Heart right ventricle (tissue), 16 donors: ENCODE results near the gene ULK1. TPM values are rescaled to one million over a fixed set of nuclear protein-coding genes. Genes with fewer than 3 reads are reported as not detected.

ENCODE experiments used
- ATAC-seq, 8 donors: fragments of 200-7000 bp; cut with Tn5 transposase; one replicate each; pipeline ENCODE4 v1.9.1; 2020; ENCODE audit warnings: mild to moderate bottlenecking in 8 of 8, moderate library complexity in 8 of 8, moderate number of reproducible peaks in 1 of 8
- DNase-seq, 2 donors: peaks; one replicate each; pipeline ENCODE4 v3.0.0-alpha.2; 2020
- H3K27ac ChIP-seq, 10 donors: fragments of 200-600 bp; sonication (generic) in 2 of 10; one replicate each; pipeline versions ENCODE4 v1.5.0 to v1.8.0; 2020 to 2022; ENCODE audit warnings: mild to moderate bottlenecking in 3 of 10
- H3K27me3 ChIP-seq, 7 donors: fragments of 200-600 bp; one replicate each; pipeline ENCODE4 v1.8.0; 2021 to 2022; ENCODE audit warnings: mild to moderate bottlenecking in 2 of 7
- H3K36me3 ChIP-seq, 9 donors: fragments of 200-600 bp; sonication (generic) in 1 of 9; one replicate each; pipeline versions ENCODE4 v1.5.0 to v1.8.0; 2020 to 2022; ENCODE audit warnings: mild to moderate bottlenecking in 2 of 9
- H3K4me1 ChIP-seq, 9 donors: fragments of 200-600 bp; sonication (generic) in 1 of 9; one replicate each; pipeline versions ENCODE4 v1.5.0 to v1.8.0; 2020 to 2022; ENCODE audit warnings: mild to moderate bottlenecking in 4 of 9
- H3K4me3 ChIP-seq, 10 donors: fragments of 200-600 bp; sonication (generic) in 2 of 10; one replicate each; pipeline versions ENCODE4 v1.5.0 to v1.8.0; 2020 to 2022; ENCODE audit warnings: mild to moderate bottlenecking in 7 of 10, moderate library complexity in 2 of 10
- H3K9me3 ChIP-seq, 11 donors: fragments of 200-600 bp in 10 of 11; sonication (generic) in 2 of 11; one replicate each; pipeline versions ENCODE4 v1.5.0 to v1.8.0; 2013 to 2022; ENCODE audit warnings: mild to moderate bottlenecking in 2 of 11, control low read depth in 1 of 11, moderate library complexity in 1 of 11
- CTCF ChIP-seq, 9 donors: fragments of 200-600 bp; sonication (generic) in 2 of 9; IDR thresholded peaks; one replicate each; pipeline versions ENCODE4 v1.5.0 to v1.8.0; 2021 to 2022; ENCODE audit warnings: antibody characterized with exemption in 9 of 9, mild to moderate bottlenecking in 5 of 9, moderate library complexity in 1 of 9
- WGBS, 2 donors: extraction: QIAGEN DNeasy Blood & Tissue Kit; methylation state at CpG; one replicate each; pipeline ENCODE4 v1.1.7; 2013; ENCODE audit warnings: inconsistent platforms in 1 of 2; 5-methylcytosine and 5-hydroxymethylcytosine counted together
- intact Hi-C, 10 donors: fragments of 100-400 bp; cut with DNase I; formaldehyde crosslinking; loops; one replicate each; pipeline versions ENCODE4 v1.11.1 to v1.14.2; 2022
- long read RNA-seq, 3 donors: library from polyadenylated mRNA; unstranded; transcript quantifications; one replicate each; pipeline ENCODE4 v2.0.0, GENCODE V29; 2020 to 2021
- polyA plus RNA-seq, 2 donors: library from polyadenylated mRNA; stranded (reverse); fragments of 200-250 nt; gene quantifications; one replicate each; pipeline ENCODE4 v1.2.3, GENCODE V29; 2013
- total RNA-seq, 10 donors: library from RNA; stranded (reverse); fragmentation: NEBNext Ultra II Directional in 3 of 10; extraction: Animal tissue kit (Norgen Biotek cat#: 25700) in 3 of 10; gene quantifications; one replicate each; pipeline versions ENCODE4 v1.2.1 to v1.2.4, GENCODE V29; 2021 to 2023
- donor health status: Arrhythmogenic right ventricular cardiomyopathy.
- donor health status: ischemic (EF 13 %, LVEDD 7.1; RV severe dilation, severe dysfunction).
- donor health status: healthy with polysubstance abuse.
- donor health status: DM: no; HTN: yes; CAD: no.
- donor health status: DM: no; HTN: no; CAD: no.
- donor health status: ischemic (EF 25% LVEDD 6.9; RV normal size, moderate dysfunction).
- donor health status: ischemic (EF 25% LVEDD 5.7; RV mildly dilated, moderate dysfunction).
- donor health status: healthy.
- donor health status: DM: yes; HTN: yes; CAD: no.
- donor health status: Ischemic cardiomyopathy.
- donor health status: ischemic (EF 35%, LVEDD 5.7; RV mildly dilated, moderate dysfunction).
- donor health status: nonischemic (EF 11% LVEDD 7.7; RV severe dilation, severe dysfunction).
- donor health status: DM: yes; HTN: yes; CAD: no.
- donor health status: PGD.
- donor health status: ischemic (EF 29% LVEDD 5.4; RV normal size, mild dysfunction).
- donor health status: nonischemic (EF 23%, LVEDD 6.1; RV moderate dilation, normal function).

ULK1 gene
- total RNA-seq (10 to 100 TPM; 30.2 to 77.7 (median 51.6) TPM), polyA plus RNA-seq (10 to 100 TPM; 10.7 to 37.2 TPM)
- long read RNA-seq, donor 1, transcript ULK1-204 (6 exons, 1,211 nt) = major isoform, 5 of 118 reads
- long read RNA-seq, donor 1, partial matches to known transcripts = 106 of 118 reads
- long read RNA-seq, donor 1, other reads (novel, unspliced or antisense) = 0 of 118 reads
- long read RNA-seq, donor 2, full-length matches to known transcripts = 5 of 71 reads
- long read RNA-seq, donor 2, partial matches to known transcripts = 63 of 71 reads
- long read RNA-seq, donor 2, other reads (novel, unspliced or antisense) = 3 of 71 reads
- long read RNA-seq, donor 3, transcript ULK1-203 (2 exons, 2,145 nt) = major isoform, 10 of 198 reads
- long read RNA-seq, donor 3, transcript ULK1-204 (6 exons, 1,211 nt) = minor isoform, 8 of 198 reads
- long read RNA-seq, donor 3, partial matches to known transcripts = 164 of 198 reads
- long read RNA-seq, donor 3, other reads (novel, unspliced or antisense) = 14 of 198 reads

GRCh38 chr12:131894313-131894860, at the start of gene ULK1:
TSS of gene ULK1 (plus strand) at chr12:131894622. CDS start at chr12:131895002, 380 bp downstream.
- Histone ChIP-seq H3K27ac (peak within 1 kb of the TSS; percentile 94 to 99 (median 98)), H3K36me3 (peaks cover 0 to 26% (median 3%) of the 10 kb centered on the region in 9 donors), H3K4me3 (peak within 1 kb of the TSS; percentile 40 to 85 (median 64)), H3K4me1 (peaks cover 8 to 35% (median 24%) of the 10 kb centered on the region in 9 donors), H3K27me3 (no peaks in the 10 kb centered on the region), H3K9me3 (no peaks in the 10 kb centered on the region)
- DNase-seq (peak; percentile 92 to 96), ATAC-seq (peak; percentile 68 to 80 (median 76))
- TF ChIP-seq CTCF (IDR thresholded peaks at IDR 0.05) = no peak
- 1% methylated on average over 47 to 62 of the region's 64 CpGs for WGBS, 2 donors
- intact Hi-C loops = loop anchor here in 3 of 10 donors (2.0 to 10.0 kb wide), 2 partner anchors 34 to 60 kb away; partner anchors contain the start of gene PUS1 (in 2 of the 3)

- WGBS, 2 donors = 92 to 93% methylated on average over 25 of the region's 25 CpGs
- intact Hi-C loops = no loop called here
Observed at GRCh38 chr12:131844656-131845055, 49.8 kb upstream of the ULK1 start.

GRCh38 chr12:131845121-131845520, 49.3 kb upstream of the ULK1 start:
- intact Hi-C loops = no loop called here
- WGBS, 2 donors = 93 to 94% methylated on average over 29 of the region's 29 CpGs
- TF ChIP-seq CTCF (IDR thresholded peaks at IDR 0.05) = no peak
- ATAC-seq (no peak), DNase-seq (no peak)
- Histone ChIP-seq H3K9me3 (no peaks in the 10 kb centered on the region), H3K4me3 (no peak overlapping the region), H3K36me3 (no peaks in the 10 kb centered on the region), H3K4me1 (no peaks in the 10 kb centered on the region), H3K27ac (no peak overlapping the region), H3K27me3 (peaks cover 0 to 4% (median 0%) of the 10 kb centered on the region in 7 donors)

More at GRCh38 chr12:131844656-131845055, 49.8 kb upstream of the ULK1 start:
- Histone ChIP-seq H3K27me3 (no peaks in the 10 kb centered on the region), H3K36me3 (no peaks in the 10 kb centered on the region), H3K4me3 (no peak overlapping the region), H3K27ac (no peak overlapping the region), H3K9me3 (no peaks in the 10 kb centered on the region), H3K4me1 (no peaks in the 10 kb centered on the region)
- DNase-seq (no peak), ATAC-seq (no peak)
- TF ChIP-seq CTCF (IDR thresholded peaks at IDR 0.05) = no peak

- Histone ChIP-seq H3K27ac (no peak overlapping the region), H3K36me3 (no peaks in the 10 kb centered on the region), H3K4me1 (peaks cover 0 to 8% (median 0%) of the 10 kb centered on the region in 9 donors), H3K27me3 (peaks cover 0 to 5% (median 0%) of the 10 kb centered on the region in 7 donors), H3K4me3 (no peak overlapping the region), H3K9me3 (no peaks in the 10 kb centered on the region)
- no peak for ATAC-seq
- WGBS, 2 donors = 92 to 95% methylated on average over 10 of the region's 10 CpGs
- intact Hi-C loops = no loop called here
- DNase-seq = no peak
- TF ChIP-seq CTCF (IDR thresholded peaks at IDR 0.05) = no peak
Observed at GRCh38 chr12:131847456-131847855, 47.0 kb upstream of the ULK1 start.
